Left lung (tissue), 10 donors: Measurements from ENCODE around the gene FAM20C. TPM values are rescaled to one million over a fixed set of nuclear protein-coding genes. Genes with fewer than 3 reads are reported as not detected.

Experiments used
- ATAC-seq: fragments of 200-7000 bp; cut with Tn5 transposase; one replicate; pipeline ENCODE4 v1.9.1; 2020; ENCODE audit warnings: moderate library complexity
- DNase-seq, 4 donors: peaks; one replicate each; pipeline ENCODE4 v3.0.0-alpha.2; 2013 to 2020
- H3K27ac ChIP-seq, 2 donors: fragments of 200-600 bp; sonication (generic) in 1 of 2; one replicate each; pipeline versions ENCODE4 v1.5.0 to v1.8.0; 2020 to 2021
- H3K27me3 ChIP-seq, 2 donors: fragments of 200-600 bp; sonication (generic) in 1 of 2; one replicate each; pipeline versions ENCODE4 v1.5.0 to v1.8.0; 2020 to 2021
- H3K36me3 ChIP-seq, 2 donors: fragments of 200-600 bp; sonication (generic) in 1 of 2; one replicate each; pipeline versions ENCODE4 v1.5.0 to v1.8.0; 2020 to 2021
- H3K4me1 ChIP-seq, 2 donors: fragments of 200-600 bp; one replicate each; pipeline ENCODE4 v1.8.0; 2021
- H3K4me3 ChIP-seq, 2 donors: fragments of 200-600 bp; sonication (generic) in 1 of 2; one replicate each; pipeline versions ENCODE4 v1.5.0 to v1.8.0; 2020 to 2021; ENCODE audit warnings: mild to moderate bottlenecking in 1 of 2
- H3K9me3 ChIP-seq, 2 donors: fragments of 200-600 bp; sonication (generic) in 1 of 2; one replicate each; pipeline versions ENCODE4 v1.5.0 to v1.8.0; 2020 to 2021
- intact Hi-C, 2 donors: fragments of 100-400 bp; cut with DNase I; formaldehyde crosslinking; loops; one replicate each; pipeline versions ENCODE4 v1.11.2 to v1.14.2; 2022
- polyA plus RNA-seq, 6 donors: library from polyadenylated mRNA; unstranded; fragments of 120-200 nt; gene quantifications; one replicate each; pipeline ENCODE4 v1.2.1, GENCODE V29; 2013; ENCODE audit not compliant: insufficient read length in 6 of 6
- total RNA-seq, 2 donors: library from RNA; stranded (reverse); fragmentation: NEBNext Ultra II Directional; extraction: Animal tissue kit (Norgen Biotek cat#: 25700); gene quantifications; one replicate each; pipeline ENCODE4 v1.2.1, GENCODE V29; 2021
- TF ChIP-seq, protein P1 (sequence below), 2 donors: fragments of 200-600 bp; sonication (generic) in 1 of 2; IDR thresholded peaks; one replicate each; pipeline versions ENCODE4 v1.5.0 to v1.8.0; 2021; ENCODE audit warnings: antibody characterized with exemption in 2 of 2
- donor health status: DM: no; HTN: yes; CAD: no.
- donor health status: DM: no; HTN: no; CAD: no.

The FAM20C gene
- total and polyA plus RNA-seq, 8 donors = 21.2 to 75.5 (median 31.8) TPM

DNA sequence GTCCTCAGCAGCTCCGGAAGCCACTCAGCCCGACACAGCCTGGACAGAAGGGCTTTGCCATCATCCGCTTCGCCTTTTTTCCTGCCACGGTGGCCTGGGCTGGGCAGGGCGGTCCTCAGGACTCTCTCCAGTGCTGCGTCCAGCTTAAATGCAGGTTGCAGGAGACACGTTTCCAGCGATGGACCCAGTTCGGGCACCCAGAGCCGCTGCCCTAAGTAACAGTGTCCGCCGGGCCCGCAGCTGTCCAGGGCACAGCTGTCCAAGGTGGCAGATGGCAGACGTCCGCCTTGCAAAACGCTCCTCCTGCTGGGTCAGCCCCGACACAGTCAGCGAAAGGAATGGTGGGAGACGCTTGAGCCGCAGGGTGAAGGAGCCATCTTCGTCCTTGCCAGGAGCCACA, 60.6 kb downstream of the FAM20C start:
- intact Hi-C loops = no loop called here
- H3K4me1 ChIP-seq = no peaks in the 10 kb centered on the region
- peaks cover 0 to 93% of the 10 kb centered on the region in 2 donors for H3K36me3 ChIP-seq
- no peaks in the 10 kb centered on the region for H3K27me3 ChIP-seq
- TF ChIP-seq, protein P1, sequence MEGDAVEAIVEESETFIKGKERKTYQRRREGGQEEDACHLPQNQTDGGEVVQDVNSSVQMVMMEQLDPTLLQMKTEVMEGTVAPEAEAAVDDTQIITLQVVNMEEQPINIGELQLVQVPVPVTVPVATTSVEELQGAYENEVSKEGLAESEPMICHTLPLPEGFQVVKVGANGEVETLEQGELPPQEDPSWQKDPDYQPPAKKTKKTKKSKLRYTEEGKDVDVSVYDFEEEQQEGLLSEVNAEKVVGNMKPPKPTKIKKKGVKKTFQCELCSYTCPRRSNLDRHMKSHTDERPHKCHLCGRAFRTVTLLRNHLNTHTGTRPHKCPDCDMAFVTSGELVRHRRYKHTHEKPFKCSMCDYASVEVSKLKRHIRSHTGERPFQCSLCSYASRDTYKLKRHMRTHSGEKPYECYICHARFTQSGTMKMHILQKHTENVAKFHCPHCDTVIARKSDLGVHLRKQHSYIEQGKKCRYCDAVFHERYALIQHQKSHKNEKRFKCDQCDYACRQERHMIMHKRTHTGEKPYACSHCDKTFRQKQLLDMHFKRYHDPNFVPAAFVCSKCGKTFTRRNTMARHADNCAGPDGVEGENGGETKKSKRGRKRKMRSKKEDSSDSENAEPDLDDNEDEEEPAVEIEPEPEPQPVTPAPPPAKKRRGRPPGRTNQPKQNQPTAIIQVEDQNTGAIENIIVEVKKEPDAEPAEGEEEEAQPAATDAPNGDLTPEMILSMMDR (IDR thresholded peaks at IDR 0.05) = no peak
- no peak overlapping the region for H3K27ac ChIP-seq
- H3K9me3 ChIP-seq = no peaks in the 10 kb centered on the region
- peak in 1 of 4 donors; percentile 67 for DNase-seq
- no peak overlapping the region for H3K4me3 ChIP-seq
- no peak for ATAC-seq

DNA sequence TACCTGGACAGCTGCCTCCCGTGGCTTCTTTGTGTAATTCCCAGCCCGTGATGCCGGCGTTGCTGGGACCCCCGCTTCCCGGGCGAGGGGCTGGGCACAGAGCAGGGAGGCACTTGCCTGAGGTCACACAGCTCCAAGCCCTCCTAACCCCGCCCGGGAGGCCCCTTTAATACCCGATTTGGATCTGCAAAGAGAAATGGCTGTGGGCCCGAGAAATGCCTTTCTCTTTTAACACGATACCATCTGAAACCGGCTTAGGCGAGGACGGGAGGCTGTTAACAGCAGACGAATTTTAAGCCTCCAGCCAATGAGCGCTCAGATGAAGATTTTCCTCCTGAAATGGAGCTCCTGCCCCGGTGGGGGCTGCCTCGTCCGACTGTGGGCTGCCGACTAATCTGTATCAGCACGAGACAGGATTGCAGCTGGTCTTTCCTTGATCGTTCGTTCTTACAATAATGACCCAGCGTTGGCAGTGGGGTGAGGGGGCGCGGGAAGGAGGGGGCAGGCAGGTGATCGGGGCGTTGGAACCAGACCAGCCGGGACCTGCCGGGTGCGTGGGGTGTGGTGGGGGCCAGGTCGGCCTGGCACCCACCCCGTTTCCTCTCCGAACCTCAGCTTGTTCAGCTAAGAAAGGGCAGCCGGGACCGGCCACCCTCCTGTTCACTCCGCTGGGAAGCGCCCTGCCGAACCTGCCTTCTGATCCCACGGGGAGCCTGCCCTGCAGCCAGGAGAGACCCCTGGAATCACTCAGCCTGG, 61.4 kb downstream of the FAM20C start:
- TF ChIP-seq, protein P1 (IDR thresholded peaks at IDR 0.05) = no peak
- no peaks in the 10 kb centered on the region for H3K27me3 ChIP-seq
- ATAC-seq (no peak), DNase-seq (peak in 1 of 4 donors; percentile 67)
- H3K27ac ChIP-seq = no peak overlapping the region
- no peaks in the 10 kb centered on the region for H3K4me1 ChIP-seq
- H3K36me3 ChIP-seq = peaks cover 0 to 92% of the 10 kb centered on the region in 2 donors
- no peaks in the 10 kb centered on the region for H3K9me3 ChIP-seq
- intact Hi-C loops = no loop called here
- no peak overlapping the region for H3K4me3 ChIP-seq

GRCh38 chr7:254337-255037, 62.1 kb downstream of the FAM20C start:
- intact Hi-C loops = no loop called here
- peak in 1 of 4 donors; percentile 24 for DNase-seq
- Histone ChIP-seq H3K4me3 (no peak overlapping the region), H3K4me1 (no peaks in the 10 kb centered on the region), H3K27me3 (no peaks in the 10 kb centered on the region), H3K36me3 (peaks cover 0 to 92% of the 10 kb centered on the region in 2 donors), H3K27ac (no peak overlapping the region), H3K9me3 (no peaks in the 10 kb centered on the region)
- TF ChIP-seq, protein P1 (IDR thresholded peaks at IDR 0.05) = no peak
- no peak for ATAC-seq

GRCh38 chr7:255038-255435, 62.7 kb downstream of the FAM20C start:
- H3K4me3 ChIP-seq = no peak overlapping the region
- peaks cover 0 to 92% of the 10 kb centered on the region in 2 donors for H3K36me3 ChIP-seq
- TF ChIP-seq, protein P1 (IDR thresholded peaks at IDR 0.05) = no peak
- H3K27ac ChIP-seq = no peak overlapping the region
- no peaks in the 10 kb centered on the region for H3K4me1 ChIP-seq
- intact Hi-C loops = no loop called here
- H3K27me3 ChIP-seq = no peaks in the 10 kb centered on the region
- DNase-seq (peak in 1 of 4 donors; percentile 53), ATAC-seq (no peak)
- no peaks in the 10 kb centered on the region for H3K9me3 ChIP-seq

DNA sequence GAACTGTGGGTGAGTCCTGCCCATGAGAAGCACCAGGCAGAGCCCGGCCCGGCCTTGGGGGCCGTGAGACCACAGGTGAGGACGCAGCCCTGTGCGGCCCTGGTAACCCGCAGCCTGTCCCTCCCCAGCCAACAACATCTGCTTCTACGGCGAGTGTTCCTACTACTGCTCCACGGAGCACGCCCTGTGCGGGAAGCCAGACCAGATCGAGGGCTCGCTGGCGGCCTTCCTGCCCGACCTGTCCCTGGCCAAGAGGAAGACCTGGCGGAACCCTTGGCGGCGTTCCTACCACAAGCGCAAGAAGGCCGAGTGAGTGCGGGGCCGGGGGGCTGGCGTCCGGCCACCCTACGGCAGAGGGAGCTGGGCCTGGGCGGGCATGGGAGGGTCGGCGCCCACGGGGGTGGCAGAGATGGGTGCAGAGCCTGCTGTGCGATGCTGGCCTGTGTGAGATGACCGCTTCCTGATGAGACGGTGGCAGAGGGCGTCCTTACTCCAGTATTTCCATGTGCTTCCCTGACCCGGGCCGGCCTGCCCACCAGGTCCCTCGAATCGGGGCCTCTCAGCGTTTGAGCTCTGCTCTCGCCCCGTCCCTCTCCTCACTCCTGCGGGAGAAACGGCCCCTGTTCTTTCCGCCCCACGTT, 63.5 kb downstream of the FAM20C start:
- Histone ChIP-seq H3K27me3 (no peaks in the 10 kb centered on the region), H3K36me3 (peaks cover 0 to 92% of the 10 kb centered on the region in 2 donors), H3K4me3 (no peak overlapping the region), H3K27ac (no peak overlapping the region), H3K9me3 (peaks cover 0 to 2% of the 10 kb centered on the region in 2 donors), H3K4me1 (no peaks in the 10 kb centered on the region)
- DNase-seq (peak in 1 of 4 donors; percentile 75), ATAC-seq (no peak)
- intact Hi-C loops = no loop called here
- TF ChIP-seq, protein P1 (IDR thresholded peaks at IDR 0.05) = no peak
